SK-N-SH treated with all-trans-retinoic acid at 6 μM for 48 hours (cell line): ENCODE measurements around the gene OR8A1.

Experiments used
- ESRRG ChIP-seq: fragments of 250-450 bp; sonication (Bioruptor Pico); IDR thresholded peaks from 2 replicates; pipeline ENCODE4 v1.6.1; 2021; ENCODE audit warnings: mild to moderate bottlenecking
- OSR1 ChIP-seq: fragments of 250-450 bp; sonication (Bioruptor Pico); IDR thresholded peaks from 2 replicates; pipeline ENCODE4 v1.8.0; 2022; ENCODE audit warnings: moderate library complexity, mild to moderate bottlenecking, inconsistent platforms
- PPARA ChIP-seq: fragments of 250-450 bp; sonication (Bioruptor Pico); IDR thresholded peaks from 2 replicates; pipeline ENCODE4 v1.5.0; 2020; ENCODE audit warnings: mild to moderate bottlenecking, borderline replicate concordance
- TCF4 ChIP-seq: fragments of 250-450 bp; sonication (Bioruptor Pico); IDR thresholded peaks from 2 replicates; pipeline ENCODE4 v1.8.0; 2021; ENCODE audit warnings: mild to moderate bottlenecking, moderate library complexity, borderline replicate concordance
- TOX ChIP-seq: fragments of 250-450 bp; sonication (Bioruptor Pico); IDR thresholded peaks from 2 replicates; pipeline ENCODE4 v1.8.0; 2021; ENCODE audit warnings: mild to moderate bottlenecking, moderate library complexity, borderline replicate concordance
- ZFP3 ChIP-seq: fragments of 250-450 bp; sonication (Bioruptor Pico); IDR thresholded peaks from 2 replicates; pipeline ENCODE4 v1.5.0; 2020; ENCODE audit warnings: mild to moderate bottlenecking, moderate library complexity
- ZFP30 ChIP-seq: fragments of 450-650 bp; formaldehyde crosslinking; IDR thresholded peaks from 2 replicates; pipeline ENCODE4 v1.5.0; 2022; ENCODE audit warnings: mild to moderate bottlenecking, moderate library complexity
- ZNF8 ChIP-seq: fragments of 450-650 bp; formaldehyde crosslinking; IDR thresholded peaks from 2 replicates; pipeline ENCODE4 v1.5.0; 2020; ENCODE audit warnings: mild to moderate bottlenecking, moderate library complexity
- TF ChIP-seq, protein P1 (sequence below): fragments of 250-450 bp; sonication (Bioruptor Pico); IDR thresholded peaks from 2 replicates; pipeline ENCODE4 v1.5.0; 2020; ENCODE audit warnings: mild to moderate bottlenecking, moderate library complexity
- TF ChIP-seq, protein P2 (sequence below): fragments of 250-450 bp; sonication (Bioruptor Pico); IDR thresholded peaks from 2 replicates; pipeline ENCODE4 v1.5.1; 2021; ENCODE audit warnings: mild to moderate bottlenecking, moderate library complexity

The OR8A1 gene

DNA sequence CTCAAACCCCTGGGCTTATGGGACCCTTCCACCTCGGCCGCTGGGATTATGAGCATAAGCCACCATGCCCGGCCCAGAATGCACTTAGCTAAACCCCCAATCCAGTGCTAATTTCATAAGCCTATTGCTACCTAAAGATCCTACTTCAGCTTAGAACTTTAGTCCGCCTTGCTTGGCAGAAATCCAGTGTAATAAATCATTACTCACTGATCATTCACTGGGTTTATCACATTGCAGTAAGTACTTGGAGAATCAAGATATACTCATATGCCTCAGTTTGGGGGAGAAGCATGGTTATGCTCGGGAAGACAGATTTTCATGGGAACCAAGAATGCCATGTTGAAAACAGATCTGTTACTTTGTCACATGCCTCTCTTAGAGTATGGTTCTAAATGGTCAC, 49.1 kb downstream of the OR8A1 start (continued):
- TF ChIP-seq, protein P1, sequence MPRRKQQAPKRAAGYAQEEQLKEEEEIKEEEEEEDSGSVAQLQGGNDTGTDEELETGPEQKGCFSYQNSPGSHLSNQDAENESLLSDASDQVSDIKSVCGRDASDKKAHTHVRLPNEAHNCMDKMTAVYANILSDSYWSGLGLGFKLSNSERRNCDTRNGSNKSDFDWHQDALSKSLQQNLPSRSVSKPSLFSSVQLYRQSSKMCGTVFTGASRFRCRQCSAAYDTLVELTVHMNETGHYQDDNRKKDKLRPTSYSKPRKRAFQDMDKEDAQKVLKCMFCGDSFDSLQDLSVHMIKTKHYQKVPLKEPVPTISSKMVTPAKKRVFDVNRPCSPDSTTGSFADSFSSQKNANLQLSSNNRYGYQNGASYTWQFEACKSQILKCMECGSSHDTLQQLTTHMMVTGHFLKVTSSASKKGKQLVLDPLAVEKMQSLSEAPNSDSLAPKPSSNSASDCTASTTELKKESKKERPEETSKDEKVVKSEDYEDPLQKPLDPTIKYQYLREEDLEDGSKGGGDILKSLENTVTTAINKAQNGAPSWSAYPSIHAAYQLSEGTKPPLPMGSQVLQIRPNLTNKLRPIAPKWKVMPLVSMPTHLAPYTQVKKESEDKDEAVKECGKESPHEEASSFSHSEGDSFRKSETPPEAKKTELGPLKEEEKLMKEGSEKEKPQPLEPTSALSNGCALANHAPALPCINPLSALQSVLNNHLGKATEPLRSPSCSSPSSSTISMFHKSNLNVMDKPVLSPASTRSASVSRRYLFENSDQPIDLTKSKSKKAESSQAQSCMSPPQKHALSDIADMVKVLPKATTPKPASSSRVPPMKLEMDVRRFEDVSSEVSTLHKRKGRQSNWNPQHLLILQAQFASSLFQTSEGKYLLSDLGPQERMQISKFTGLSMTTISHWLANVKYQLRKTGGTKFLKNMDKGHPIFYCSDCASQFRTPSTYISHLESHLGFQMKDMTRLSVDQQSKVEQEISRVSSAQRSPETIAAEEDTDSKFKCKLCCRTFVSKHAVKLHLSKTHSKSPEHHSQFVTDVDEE, result no peak
- no peak for TF ChIP-seq ZFP30 (CRISPR knock-in tag)
- no peak for TF ChIP-seq ZFP3 (CRISPR knock-in tag)
- TF ChIP-seq, protein P2, sequence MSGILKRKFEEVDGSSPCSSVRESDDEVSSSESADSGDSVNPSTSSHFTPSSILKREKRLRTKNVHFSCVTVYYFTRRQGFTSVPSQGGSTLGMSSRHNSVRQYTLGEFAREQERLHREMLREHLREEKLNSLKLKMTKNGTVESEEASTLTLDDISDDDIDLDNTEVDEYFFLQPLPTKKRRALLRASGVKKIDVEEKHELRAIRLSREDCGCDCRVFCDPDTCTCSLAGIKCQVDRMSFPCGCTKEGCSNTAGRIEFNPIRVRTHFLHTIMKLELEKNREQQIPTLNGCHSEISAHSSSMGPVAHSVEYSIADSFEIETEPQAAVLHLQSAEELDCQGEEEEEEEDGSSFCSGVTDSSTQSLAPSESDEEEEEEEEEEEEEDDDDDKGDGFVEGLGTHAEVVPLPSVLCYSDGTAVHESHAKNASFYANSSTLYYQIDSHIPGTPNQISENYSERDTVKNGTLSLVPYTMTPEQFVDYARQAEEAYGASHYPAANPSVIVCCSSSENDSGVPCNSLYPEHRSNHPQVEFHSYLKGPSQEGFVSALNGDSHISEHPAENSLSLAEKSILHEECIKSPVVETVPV (CRISPR knock-in tag), result no peak
- no peak for TF ChIP-seq TOX (CRISPR knock-in tag)
- TF ChIP-seq PPARA (CRISPR knock-in tag), result no peak
- no peak for TF ChIP-seq ESRRG (CRISPR knock-in tag)
- TF ChIP-seq OSR1 (CRISPR knock-in tag), result no peak
- TF ChIP-seq TCF4 (CRISPR knock-in tag), result no peak
- no peak for TF ChIP-seq ZNF8 (CRISPR knock-in tag)
